Body of pancreas (tissue), 4 donors: Measurements from ENCODE around the gene NR2C2AP. TPM values are rescaled to one million over a fixed set of nuclear protein-coding genes. Genes with fewer than 3 reads are reported as not detected.

Experiments
- ATAC-seq: fragments of 150-250 bp; one replicate; pipeline ENCODE4 v1.9.1; 2016
- DNase-seq, 4 donors: peaks; one replicate each; pipeline ENCODE4 v3.0.0-alpha.2; 2019
- H3K27ac ChIP-seq, 4 donors: fragments of 200-600 bp; sonication (generic); 1 replicate in 3 of 4; 2 replicates in 1 of 4; pipeline versions ENCODE4 v1.5.1 to v1.6.1; 2016 to 2019; ENCODE audit warnings: mild to moderate bottlenecking in 1 of 4, mixed read lengths in 1 of 4, moderate library complexity in 1 of 4
- H3K27me3 ChIP-seq, 2 donors: fragments of 200-600 bp; sonication (generic); one replicate each; pipeline ENCODE4 v1.6.0; 2016; ENCODE audit warnings: mild to moderate bottlenecking in 1 of 2
- H3K36me3 ChIP-seq, 2 donors: fragments of 200-600 bp; sonication (generic); replicated peaks in 1 of 2; 2 replicates each; pipeline ENCODE4 v1.5.1; 2016; ENCODE audit warnings: low read depth in 2 of 2; ENCODE audit not compliant: insufficient read depth in 1 of 2
- H3K4me1 ChIP-seq: fragments of 200-600 bp; sonication (generic); one replicate; pipeline ENCODE4 v1.6.0; 2016
- H3K4me3 ChIP-seq, 2 donors: fragments of 200-600 bp; sonication (generic); 1 replicate in 1 of 2; 2 replicates in 1 of 2; pipeline ENCODE4 v1.5.1; 2016 to 2019
- H3K9me3 ChIP-seq, 3 donors: fragments of 200-600 bp; sonication (generic); 1 replicate in 2 of 3; 2 replicates in 1 of 3; pipeline ENCODE4 v1.5.1; 2016
- CTCF ChIP-seq, 7 experiments: fragments of 450-650 bp in 4 of 7; fragments of 200-600 bp in 3 of 7; sonication (generic) in 3 of 7; IDR thresholded peaks; one replicate each; pipeline ENCODE4 v1.5.1; 2016 to 2019; ENCODE audit warnings: antibody characterized with exemption in 7 of 7
- POLR2A ChIP-seq, 3 donors: fragments of 450-650 bp; IDR thresholded peaks; one replicate each; pipeline ENCODE4 v1.6.1; 2016; ENCODE audit warnings: antibody characterized with exemption in 3 of 3, mild to moderate bottlenecking in 2 of 3
- WGBS, 2 donors: methylation state at CpG; one replicate each; pipeline ENCODE4 v1.1.5; 2017; 5-methylcytosine and 5-hydroxymethylcytosine counted together
- intact Hi-C: fragments of 100-400 bp; cut with DNase I; formaldehyde crosslinking; loops from one replicate; pipeline ENCODE4 v1.15.1; 2023
- total RNA-seq, 2 donors: library from RNA; depleted of rRNA; stranded (reverse); fragments of >200 nt; gene quantifications; one replicate each; pipeline ENCODE4 v1.1.0, GENCODE V29; 2016

NR2C2AP gene
- total RNA-seq, 2 donors from 2014 or later: 13.8 to 16.1 TPM

DNA sequence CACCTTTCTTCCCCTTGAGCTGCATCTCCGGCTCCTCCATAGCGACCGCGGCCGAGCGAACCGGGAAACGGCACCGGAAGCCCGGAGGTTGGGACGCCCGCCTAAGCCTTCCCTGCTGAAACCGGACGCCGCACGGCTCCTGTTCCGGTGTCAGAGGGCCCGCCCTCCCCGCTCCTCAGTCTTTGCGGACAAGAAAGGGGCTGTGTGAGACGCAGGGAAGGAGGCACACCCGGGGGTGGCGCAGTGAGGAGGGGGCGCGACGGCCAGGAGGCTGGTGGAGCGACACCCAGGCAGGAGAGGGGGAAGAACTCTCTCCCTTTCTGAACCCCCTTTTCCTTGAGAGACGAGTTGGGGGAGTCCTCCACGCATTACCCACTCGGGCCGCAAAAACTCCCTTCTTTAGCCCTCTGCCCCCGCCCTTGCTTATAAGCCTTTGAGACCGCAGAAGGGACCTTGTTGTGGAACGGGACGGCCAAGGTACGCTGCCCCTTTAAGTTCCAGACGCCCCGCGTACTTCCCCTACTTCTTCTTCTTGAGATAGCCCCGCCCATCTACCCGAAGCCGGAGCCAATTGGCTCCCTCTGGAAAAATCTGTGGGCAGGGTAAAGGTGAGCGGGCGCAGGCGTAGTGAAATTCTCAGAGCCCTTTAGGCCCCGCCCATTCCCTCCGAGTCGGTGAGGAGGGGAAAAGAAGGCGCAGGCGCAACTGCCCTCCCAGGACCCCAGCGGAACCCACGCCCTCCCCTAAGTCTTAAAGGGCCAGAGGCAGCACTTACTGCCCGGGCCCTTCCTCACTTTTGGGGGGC is 10.9 kb downstream of the NR2C2AP start, which contains the start of the genes BORCS8 and RFXANK:
Gene BORCS8, minus strand, starts transcription at position 75 of the 805 bp plus-strand sequence. Its CDS starts 35 bp downstream, at position 40.
Gene RFXANK, plus strand, starts transcription at position 181 of the 805 bp plus-strand sequence. CDS start 1,689 bp downstream, outside the sequence.
- peak; percentile 95 for ATAC-seq
- DNase-seq: peak; percentile 100
- peak within 1 kb of the TSS; percentile 96 to 99 (median 98) for H3K27ac ChIP-seq
- 0 to 1% methylated on average over 26 to 53 of the region's 53 CpGs for WGBS, 2 donors
- H3K27me3 ChIP-seq: no peaks in the 10 kb centered on the region
- H3K9me3 ChIP-seq: no peaks in the 10 kb centered on the region
- intact Hi-C loops: no loop called here
- no peaks in the 10 kb centered on the region for H3K36me3 ChIP-seq
- TF ChIP-seq POLR2A (IDR thresholded peaks at IDR 0.05) (peak in 2 of 3 donors; percentile 64 to 74), CTCF (IDR thresholded peaks at IDR 0.05) (peak in 1 of 7 experiments; percentile 14)
- peak within 1 kb of the TSS; percentile 68 to 96 for H3K4me3 ChIP-seq
- H3K4me1 ChIP-seq: peaks cover 39% of the 10 kb centered on the region

DNA sequence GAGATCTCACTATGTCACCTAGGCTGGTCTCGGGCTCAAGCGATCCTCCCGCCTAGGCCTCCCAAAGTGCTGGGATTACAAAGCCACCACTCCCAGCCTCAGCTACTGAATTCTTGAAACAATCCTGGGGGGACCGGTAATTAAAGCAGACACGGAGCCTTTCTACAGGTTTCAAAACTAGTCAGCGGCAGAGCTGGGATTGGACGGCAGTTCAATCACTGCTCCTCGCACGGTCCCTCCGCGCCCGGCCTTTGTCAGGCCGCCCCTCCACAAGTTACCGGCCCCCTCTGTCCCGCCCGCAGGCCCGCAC is 11.5 kb downstream of the NR2C2AP start:
- ATAC-seq (no peak), DNase-seq (no peak)
- TF ChIP-seq POLR2A (IDR thresholded peaks at IDR 0.05): no peak
- no peak for TF ChIP-seq CTCF (IDR thresholded peaks at IDR 0.05)
- H3K9me3 ChIP-seq: no peaks in the 10 kb centered on the region
- intact Hi-C loops: no loop called here
- H3K36me3 ChIP-seq: no peaks in the 10 kb centered on the region
- peaks cover 39% of the 10 kb centered on the region for H3K4me1 ChIP-seq
- 0% methylated on average over 17 of the region's 17 CpGs; no CpG with 5 or more reads in 1 of the 2 donors for WGBS, 2 donors
- peak overlapping the region; percentile 68 to 96 for H3K4me3 ChIP-seq
- H3K27ac ChIP-seq: peak overlapping the region; percentile 96 to 99 (median 98)
- H3K27me3 ChIP-seq: no peaks in the 10 kb centered on the region

- intact Hi-C loops: no loop called here
- ATAC-seq (no peak), DNase-seq (no peak)
- Histone ChIP-seq H3K9me3 (no peaks in the 10 kb centered on the region), H3K4me1 (peaks cover 23% of the 10 kb centered on the region), H3K4me3 (no peak overlapping the region), H3K27me3 (no peaks in the 10 kb centered on the region), H3K36me3 (peaks cover 0 to 5% of the 10 kb centered on the region in 2 donors), H3K27ac (no peak overlapping the region)
- WGBS, 2 donors: 88 to 96% methylated on average over 2 to 12 of the region's 14 CpGs
- no peak for TF ChIP-seq CTCF (IDR thresholded peaks at IDR 0.05)
- TF ChIP-seq POLR2A (IDR thresholded peaks at IDR 0.05): no peak
Measured at GRCh38 chr19:19186742-19187141, 16.5 kb downstream of the NR2C2AP start.

GRCh38 chr19:19185853-19186740 is 17.1 kb downstream of the NR2C2AP start:
- TF ChIP-seq POLR2A (IDR thresholded peaks at IDR 0.05) (no peak), CTCF (IDR thresholded peaks at IDR 0.05) (peak; percentile 24 to 50 (median 37))
- H3K4me1 ChIP-seq: peaks cover 21% of the 10 kb centered on the region
- H3K27ac ChIP-seq: no peak overlapping the region
- H3K36me3 ChIP-seq: peaks cover 0 to 5% of the 10 kb centered on the region in 2 donors
- no peaks in the 10 kb centered on the region for H3K9me3 ChIP-seq
- 46 to 56% methylated on average over 5 to 9 of the region's 9 CpGs for WGBS, 2 donors
- ATAC-seq (peak; percentile 43), DNase-seq (peak in 3 of 4 donors; percentile 24 to 30 (median 24))
- no peaks in the 10 kb centered on the region for H3K27me3 ChIP-seq
- intact Hi-C loops: no loop called here
- no peak overlapping the region for H3K4me3 ChIP-seq
